Left kidney (tissue), 1 donor: ENCODE measurements around the gene ZNF385B. TPM values are rescaled to one million over a fixed set of nuclear protein-coding genes. Genes with fewer than 3 reads are reported as not detected.

Source experiments
- polyA plus RNA-seq: library from polyadenylated mRNA; unstranded; fragments of 120-200 nt; gene quantifications from one replicate; pipeline ENCODE4 v1.2.1, GENCODE V29; 2013; ENCODE audit not compliant: insufficient read length

The ZNF385B gene
- polyA plus RNA-seq, 1 donor, result 16.8 TPM

Other genes with a start within 250 kb of the ZNF385B start
- gene CWC22, start 145.7 kb upstream of the ZNF385B start, polyA plus RNA-seq, result 42.4 TPM